ENCODE results near the gene DCAF6.
"Not testable (repeated sequence)": the region's sequence is repeated elsewhere in the genome, so short reads cannot be mapped to it uniquely, and the experiment has no call there.

Gene DCAF6

GRCh38 chr1:168031627-168032026 lies 95.1 kb downstream of the DCAF6 start:
- DNase-seq (ENCODE audit: low spot score): no peak

DNA sequence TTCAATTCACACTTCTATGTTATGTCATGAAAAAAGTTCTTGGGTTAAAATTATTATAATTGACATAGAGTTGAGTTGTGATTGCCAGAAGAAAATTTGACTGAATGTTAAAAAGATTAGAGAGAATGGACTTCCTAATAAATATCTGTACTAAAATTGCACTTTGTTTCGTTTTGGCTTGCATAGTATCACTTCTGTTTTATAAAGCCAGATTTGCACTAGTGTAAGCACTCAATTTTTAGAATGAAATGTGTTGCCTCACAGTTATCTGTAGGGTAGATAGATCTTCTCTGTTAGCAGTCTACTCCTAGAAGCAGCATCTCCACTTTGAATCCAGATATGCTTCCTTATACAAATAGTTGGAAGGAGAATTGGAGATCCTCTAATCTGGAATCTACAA lies 95.5 kb downstream of the DCAF6 start:
- DNase-seq (ENCODE audit: low spot score): no peak

DNA sequence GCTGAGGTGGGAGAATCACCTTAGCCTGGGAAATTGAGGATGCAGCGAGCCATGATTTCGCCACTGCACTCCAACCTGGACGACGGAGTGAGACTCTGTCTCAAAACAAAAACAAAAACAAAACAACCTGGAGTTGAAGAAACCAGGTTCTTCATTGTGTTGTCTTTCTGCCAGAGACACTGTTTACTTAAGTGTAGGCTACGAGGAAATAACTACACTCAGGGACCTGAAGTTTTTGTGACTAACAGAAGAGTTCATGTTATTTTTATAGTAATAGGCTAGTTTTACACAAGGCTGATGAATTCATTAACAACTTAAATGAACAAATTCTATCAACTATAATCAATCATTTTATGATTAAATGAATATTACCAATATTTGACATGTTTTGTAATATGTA lies 98.9 kb downstream of the DCAF6 start:
- no peak for DNase-seq (ENCODE audit: low spot score)

GRCh38 chr1:168042362-168042761 lies 105.9 kb downstream of the DCAF6 start:
- no peak for DNase-seq (ENCODE audit: low spot score)

GRCh38 chr1:168045311-168045710 lies 108.8 kb downstream of the DCAF6 start:
- no peak for DNase-seq (ENCODE audit: low spot score)

- no peak for DNase-seq (ENCODE audit: low spot score)
Measured at GRCh38 chr1:168050307-168050706, 113.8 kb downstream of the DCAF6 start.

DNA sequence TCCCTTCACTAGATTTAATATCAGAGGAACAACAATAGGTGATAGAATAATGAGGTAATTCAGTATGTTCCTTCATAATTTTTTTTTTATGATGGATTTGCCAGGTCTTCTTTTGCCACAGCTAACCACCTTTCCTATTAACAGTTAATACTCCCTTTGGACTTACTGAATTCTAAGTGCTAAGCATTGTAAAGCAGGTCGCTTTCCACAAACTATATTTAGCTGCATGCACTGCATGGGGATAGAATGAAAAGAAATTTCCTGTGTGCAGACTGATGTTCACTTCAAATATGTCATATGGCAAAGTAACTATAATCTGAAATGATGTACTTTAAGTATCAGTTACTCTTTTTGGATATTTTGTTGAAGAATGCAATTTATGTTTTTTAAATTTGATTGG lies 114.4 kb downstream of the DCAF6 start:
- DNase-seq (ENCODE audit: low spot score): no peak

DNA sequence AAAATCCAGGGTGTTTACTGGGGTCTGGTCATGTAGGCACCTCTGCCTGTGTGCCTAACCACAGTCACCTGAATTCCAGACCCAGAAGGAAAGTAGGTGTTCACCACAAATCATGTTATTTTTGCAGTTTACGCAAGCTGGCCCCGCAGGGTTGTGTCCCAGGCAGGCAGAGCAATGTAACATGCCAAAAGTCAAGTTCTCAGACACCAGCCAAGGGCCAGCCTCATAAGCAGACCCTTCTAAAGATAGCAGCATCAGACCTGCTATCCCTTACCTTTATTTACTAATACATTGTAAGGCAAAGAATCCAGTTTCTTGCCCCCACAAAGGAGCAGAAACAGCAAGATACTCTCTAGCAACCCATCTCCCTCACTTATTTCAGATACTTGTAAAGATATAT lies 117.2 kb downstream of the DCAF6 start:
- DNase-seq (ENCODE audit: low spot score): no peak

DNA sequence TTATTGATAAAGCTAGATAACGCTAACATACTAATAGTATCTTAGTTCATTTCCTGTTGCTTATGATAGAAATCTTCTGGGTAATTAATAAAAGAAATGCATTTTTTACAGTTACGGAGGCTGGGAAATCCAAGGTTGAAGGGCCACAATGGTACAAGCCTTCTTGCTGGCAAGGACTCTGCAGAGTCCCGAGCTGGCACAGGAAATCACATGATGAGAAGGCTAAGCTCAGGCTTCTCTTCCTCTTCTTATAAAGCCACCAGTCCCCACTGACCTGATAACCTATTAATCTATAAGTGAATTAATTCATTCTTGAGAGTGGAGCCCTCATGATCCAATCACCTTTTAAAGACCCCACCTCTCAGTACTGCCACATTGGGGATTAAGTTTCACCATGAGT lies 117.6 kb downstream of the DCAF6 start:
- no peak for DNase-seq (ENCODE audit: low spot score)

DNA sequence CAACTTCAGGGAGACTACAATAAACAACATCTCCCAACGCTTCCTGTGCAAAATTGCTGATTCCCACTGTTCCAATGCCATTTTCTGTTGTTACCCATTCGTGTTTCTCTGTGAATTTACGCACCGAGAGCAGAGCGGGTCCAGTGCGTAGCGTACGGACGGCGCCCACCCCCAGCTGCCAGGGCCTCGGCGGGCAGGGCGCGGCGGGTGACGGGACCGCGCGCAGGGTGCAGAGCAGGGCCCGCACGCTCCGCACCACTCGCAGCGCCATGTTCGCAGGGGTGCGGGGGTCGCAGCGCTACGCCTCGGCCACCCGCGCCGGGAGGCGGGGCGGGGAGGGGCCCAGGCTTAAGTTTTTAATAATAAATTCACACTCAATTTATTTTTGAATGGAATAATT lies 119.7 kb downstream of the DCAF6 start:
- DNase-seq (ENCODE audit: low spot score): not testable (repeated sequence)

DNA sequence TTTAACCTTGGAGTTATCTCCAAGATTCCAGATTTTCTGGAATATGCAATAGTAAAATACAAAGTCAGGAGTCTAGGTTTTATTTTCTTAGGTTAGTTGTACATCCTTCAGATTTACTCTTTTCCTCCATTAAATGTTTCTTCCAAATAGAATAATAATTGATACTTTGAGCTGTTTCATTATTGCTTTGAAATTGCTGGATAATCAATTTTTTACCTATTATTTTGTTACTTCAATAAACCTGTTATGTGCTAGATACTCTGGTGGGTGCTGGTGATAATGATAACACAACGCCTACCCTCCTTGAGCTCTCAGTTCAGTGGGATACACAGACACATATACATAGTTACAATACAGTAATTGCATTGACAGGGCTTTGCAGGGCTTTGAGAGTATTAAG lies 120.9 kb downstream of the DCAF6 start:
- DNase-seq (ENCODE audit: low spot score): no peak

GRCh38 chr1:168057921-168058320 lies 121.4 kb downstream of the DCAF6 start:
- no peak for DNase-seq (ENCODE audit: low spot score)

DNA sequence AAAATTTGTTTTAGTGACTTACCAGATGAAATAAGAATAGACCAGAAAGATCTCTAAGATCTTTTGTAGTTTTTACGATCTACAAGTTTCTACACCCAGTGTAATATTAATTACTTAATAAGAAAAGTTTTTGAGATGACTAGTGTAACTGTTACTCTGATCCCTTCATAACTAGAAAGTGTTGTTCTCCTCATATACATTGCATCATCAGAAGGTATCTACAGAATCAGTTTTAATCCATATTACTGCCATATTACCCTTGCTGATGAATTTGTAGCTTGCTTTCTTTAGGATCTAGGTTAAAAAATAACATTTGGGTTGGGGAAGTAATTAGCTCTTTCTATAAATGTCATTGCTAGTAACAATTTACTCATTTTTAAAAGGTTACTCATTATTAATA lies 127.7 kb downstream of the DCAF6 start:
- DNase-seq (ENCODE audit: low spot score): no peak

DNA sequence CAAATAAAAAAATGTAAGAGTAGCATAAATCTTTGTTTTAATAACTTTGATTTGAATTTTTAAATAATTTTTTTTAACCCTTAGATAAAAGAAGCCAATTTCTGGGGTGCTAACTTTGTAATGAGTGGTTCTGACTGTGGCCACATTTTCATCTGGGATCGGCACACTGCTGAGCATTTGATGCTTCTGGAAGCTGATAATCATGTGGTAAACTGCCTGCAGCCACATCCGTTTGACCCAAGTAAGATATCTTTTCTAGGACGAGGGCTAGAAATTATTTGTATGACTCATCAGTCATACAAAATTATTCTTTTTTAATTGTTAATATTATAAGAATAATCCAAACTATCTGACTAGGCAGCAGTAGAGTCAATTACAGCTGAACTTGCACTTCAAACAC lies 129.0 kb downstream of the DCAF6 start:
- DNase-seq (ENCODE audit: low spot score): no peak

GRCh38 chr1:168069384-168069783 lies 132.9 kb downstream of the DCAF6 start:
- DNase-seq (ENCODE audit: low spot score): no peak

- DNase-seq (ENCODE audit: low spot score): no peak
Measured at GRCh38 chr1:168079761-168080160, 143.3 kb downstream of the DCAF6 start.

DNA sequence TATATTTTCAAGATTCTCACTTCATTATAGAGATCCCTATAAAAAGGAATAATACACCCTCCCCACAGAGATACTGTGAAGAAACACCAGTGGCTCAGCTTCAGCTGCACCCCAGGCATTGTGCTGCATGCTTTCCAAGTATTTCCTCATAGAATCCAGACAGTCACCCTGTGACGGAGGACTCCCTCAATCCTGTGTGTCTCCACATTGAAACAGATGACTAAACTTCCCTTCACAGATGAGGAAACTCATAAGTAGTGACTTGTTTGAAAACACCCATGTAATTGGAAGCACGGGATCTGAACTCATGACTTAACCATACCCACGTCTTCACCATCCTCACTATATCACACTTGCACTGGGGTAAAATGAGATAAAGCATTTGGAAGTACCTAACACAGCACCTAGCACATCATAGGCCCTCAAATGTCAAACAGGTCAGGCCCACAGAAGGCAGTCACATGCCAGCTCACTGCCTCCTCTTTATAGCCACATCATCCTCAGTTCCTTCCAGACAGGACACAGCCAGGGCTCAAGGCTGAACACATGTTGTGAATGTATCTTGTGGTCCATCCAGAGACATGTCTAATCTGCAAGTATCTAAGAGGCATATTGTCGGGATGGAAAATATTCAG lies 145.0 kb downstream of the DCAF6 start:
- peak; percentile 58 for DNase-seq (ENCODE audit: low spot score)

DNA sequence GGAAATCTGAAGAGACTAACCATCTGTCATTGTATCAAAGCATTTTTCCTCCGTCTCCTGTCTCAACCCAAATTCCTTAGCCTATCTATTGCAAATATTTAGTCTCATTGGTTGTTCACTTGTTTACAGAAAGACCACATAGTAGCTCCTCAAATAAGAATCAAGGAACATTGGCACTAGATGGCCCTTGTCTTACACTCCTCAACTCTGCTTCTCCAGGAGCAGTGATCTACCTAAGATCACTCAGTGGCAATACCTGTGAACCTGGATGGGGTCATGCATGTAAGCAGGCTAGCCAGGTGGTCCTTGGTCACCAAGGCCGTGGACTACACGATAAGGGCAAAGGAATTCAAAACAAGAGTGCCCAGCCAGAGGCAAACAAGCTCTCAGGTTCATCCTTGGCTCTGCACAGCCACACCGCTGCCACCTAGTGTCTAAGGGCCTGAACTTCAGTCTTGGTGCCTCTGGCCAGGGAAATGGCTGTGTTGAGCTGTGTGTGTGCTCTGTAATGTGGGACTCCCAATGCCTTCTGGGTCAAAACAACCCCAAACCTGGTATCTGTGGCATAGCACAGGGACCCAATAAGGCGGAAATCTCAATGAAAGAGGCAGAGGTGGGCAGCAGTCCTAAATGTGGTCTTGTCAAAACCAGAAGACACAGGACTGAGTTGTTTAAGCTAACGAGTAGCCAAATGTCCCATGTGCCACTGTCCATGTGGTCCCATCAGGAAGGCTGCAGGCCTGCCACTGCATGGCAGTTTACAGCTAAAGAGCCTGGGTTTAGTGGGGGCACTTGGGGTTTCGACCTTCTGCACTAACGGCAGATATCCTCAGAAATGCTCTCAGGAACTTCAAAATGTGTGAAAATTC lies 145.8 kb downstream of the DCAF6 start:
- DNase-seq (ENCODE audit: low spot score): peak; percentile 83

- DNase-seq (ENCODE audit: low spot score): no peak
Measured at GRCh38 chr1:168083456-168084325, 147.2 kb downstream of the DCAF6 start.

DNA sequence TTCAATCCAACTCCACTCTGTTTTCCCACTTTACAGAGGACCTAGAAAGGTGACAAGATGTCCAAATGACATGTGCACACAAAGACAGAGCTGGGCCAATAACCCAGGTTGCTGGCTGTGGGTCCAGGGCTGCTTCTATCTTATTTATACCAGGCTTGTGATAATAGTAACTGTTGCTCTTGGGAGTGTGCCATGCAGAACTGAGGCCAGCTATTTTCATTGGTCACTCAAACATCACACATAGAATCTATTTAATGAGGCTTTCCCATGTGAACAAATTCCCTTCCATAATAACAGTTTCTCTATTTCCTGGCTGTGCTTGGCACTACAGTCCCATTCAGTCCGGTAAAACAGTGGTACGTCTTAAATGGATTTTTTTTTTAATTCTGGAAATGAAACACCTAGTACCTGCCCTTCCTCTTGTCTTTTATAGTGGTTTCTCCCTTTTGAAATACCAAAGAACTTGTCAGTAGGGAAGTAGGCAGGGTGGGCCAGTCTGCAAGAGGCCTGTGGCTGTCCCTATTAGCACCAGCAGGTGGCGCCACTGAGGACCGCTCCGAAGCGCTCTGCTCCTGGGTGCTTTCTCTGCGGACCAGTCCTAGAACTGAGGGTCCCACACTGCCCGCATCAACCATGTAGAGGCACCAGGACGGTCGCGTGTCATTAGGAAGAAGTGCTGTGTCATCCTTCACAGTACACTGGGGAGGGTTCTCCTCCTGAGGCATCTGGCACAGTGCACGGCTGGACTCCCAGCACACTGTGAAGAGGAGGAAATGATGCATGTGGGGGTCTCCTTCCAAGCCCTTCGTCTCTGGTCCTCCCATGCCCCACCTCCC lies 148.1 kb downstream of the DCAF6 start:
- peak; percentile 54 for DNase-seq (ENCODE audit: low spot score)

DNA sequence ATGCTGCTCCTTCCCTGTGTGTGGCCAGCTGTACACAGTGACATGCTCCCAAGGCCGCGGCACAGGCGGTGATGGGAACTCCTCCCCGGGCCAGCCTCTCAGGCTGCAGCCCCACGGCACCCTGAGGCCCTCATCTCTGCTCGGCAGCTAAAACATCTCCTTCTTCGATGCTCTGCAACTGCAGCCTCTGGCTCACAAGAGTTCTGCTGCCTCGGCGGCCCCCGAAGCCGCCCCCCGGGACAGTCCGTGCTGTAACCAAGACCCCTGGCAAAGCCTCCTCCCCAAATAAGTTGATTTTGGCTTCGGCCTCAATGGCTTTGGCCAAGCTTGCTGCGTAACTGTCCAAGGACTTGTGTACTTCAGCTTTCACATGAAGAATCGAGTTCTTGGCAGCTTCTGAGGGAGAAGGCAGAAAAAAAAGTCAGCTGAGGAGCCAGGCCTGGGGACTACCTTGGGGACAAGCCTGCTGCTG lies 149.0 kb downstream of the DCAF6 start:
- no peak for DNase-seq (ENCODE audit: low spot score)

GRCh38 chr1:168086438-168086837 lies 150.0 kb downstream of the DCAF6 start:
- DNase-seq (ENCODE audit: low spot score): no peak

All from hepatic stellate cell (primary cell).